ENCODE measurements around the gene MLXIP.

The MLXIP gene

GRCh38 chr12:122089077-122089476 is 10.5 kb downstream of the MLXIP start:
- Histone ChIP-seq H3K27ac (no peak overlapping the region), H3K4me3 (ENCODE audit: low read depth, low read length) (no peak overlapping the region), H3K9me3 (ENCODE audit: severe bottlenecking) (no peaks in the 10 kb centered on the region), H3K27me3 (ENCODE audit: insufficient read depth, low read depth, severe bottlenecking) (peaks cover 7% of the 10 kb centered on the region), H3K36me3 (no peaks in the 10 kb centered on the region; the same call in 1 of the 2 replicates)
- DNase-seq: no peak
- no peak for TF ChIP-seq CTCF (IDR thresholded peaks at IDR 0.05; ENCODE audit: low read depth, low read length)

GRCh38 chr12:122090759-122091515 is 12.4 kb downstream of the MLXIP start:
- peaks cover 2% of the 10 kb centered on the region for H3K9me3 ChIP-seq (ENCODE audit: severe bottlenecking)
- H3K4me3 ChIP-seq (ENCODE audit: low read depth, low read length): no peak overlapping the region
- H3K27ac ChIP-seq: no peak overlapping the region
- H3K27me3 ChIP-seq (ENCODE audit: insufficient read depth, low read depth, severe bottlenecking): peaks cover 7% of the 10 kb centered on the region
- H3K36me3 ChIP-seq: no peaks in the 10 kb centered on the region; the same call in 1 of the 2 replicates
- no peak for TF ChIP-seq CTCF (IDR thresholded peaks at IDR 0.05; ENCODE audit: low read depth, low read length)
- no peak for DNase-seq

DNA sequence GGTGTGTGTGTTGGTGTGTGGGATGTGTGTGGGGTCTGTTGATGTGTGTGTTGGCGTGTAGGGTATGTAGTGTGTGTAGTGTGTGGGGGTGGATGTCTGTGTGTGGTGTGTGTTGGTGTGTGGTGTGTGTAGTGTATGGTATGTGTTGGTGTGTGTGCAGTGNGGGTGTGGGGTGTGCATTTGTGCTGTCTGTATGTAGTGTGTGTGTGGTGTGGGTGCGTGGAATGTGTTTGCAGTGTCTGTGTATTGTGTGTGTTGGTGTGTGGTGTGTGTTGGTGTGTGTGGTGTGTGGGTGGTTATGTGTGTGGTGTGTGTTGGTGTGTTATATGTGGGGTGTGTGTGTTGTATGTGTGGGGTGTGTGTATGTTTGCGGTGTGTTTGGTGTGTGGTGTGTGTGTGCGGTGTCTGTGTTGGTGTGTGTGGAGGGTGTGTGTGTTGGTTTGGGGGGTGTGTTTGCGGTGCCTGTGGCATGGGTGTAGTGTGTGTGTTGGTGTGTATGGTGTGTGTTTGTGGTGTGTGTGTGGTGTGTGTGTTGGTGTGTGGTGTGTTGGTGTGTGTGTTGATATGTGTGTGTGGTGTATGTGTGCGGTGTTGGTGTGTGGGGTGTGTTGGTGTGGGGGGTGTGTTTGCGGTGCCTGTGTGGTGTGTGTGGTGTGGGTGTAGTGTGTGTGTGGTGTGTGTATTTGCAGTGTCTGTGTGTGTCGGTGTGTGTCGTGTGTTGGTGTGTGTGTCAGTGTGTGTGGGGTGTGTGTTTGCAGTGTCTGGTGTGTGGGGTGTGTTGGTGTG is 14.7 kb downstream of the MLXIP start:
- Histone ChIP-seq H3K4me3 (ENCODE audit: low read depth, low read length) (no peak overlapping the region), H3K9me3 (ENCODE audit: severe bottlenecking) (peaks cover 2% of the 10 kb centered on the region), H3K27me3 (ENCODE audit: insufficient read depth, low read depth, severe bottlenecking) (no peaks in the 10 kb centered on the region), H3K27ac (no peak overlapping the region), H3K36me3 (no peaks in the 10 kb centered on the region; the same call in 1 of the 2 replicates)
- TF ChIP-seq CTCF (IDR thresholded peaks at IDR 0.05; ENCODE audit: low read depth, low read length): no peak
- no peak for DNase-seq

GRCh38 chr12:122094137-122094734 is 15.7 kb downstream of the MLXIP start:
- Histone ChIP-seq H3K36me3 (no peaks in the 10 kb centered on the region; the same call in 1 of the 2 replicates), H3K4me3 (ENCODE audit: low read depth, low read length) (no peak overlapping the region), H3K9me3 (ENCODE audit: severe bottlenecking) (peaks cover 2% of the 10 kb centered on the region), H3K27me3 (ENCODE audit: insufficient read depth, low read depth, severe bottlenecking) (no peaks in the 10 kb centered on the region), H3K27ac (no peak overlapping the region)
- no peak for DNase-seq
- TF ChIP-seq CTCF (IDR thresholded peaks at IDR 0.05; ENCODE audit: low read depth, low read length): no peak

GRCh38 chr12:122094735-122095631 is 16.4 kb downstream of the MLXIP start:
- H3K27me3 ChIP-seq (ENCODE audit: insufficient read depth, low read depth, severe bottlenecking): no peaks in the 10 kb centered on the region
- no peak for TF ChIP-seq CTCF (IDR thresholded peaks at IDR 0.05; ENCODE audit: low read depth, low read length)
- no peaks in the 10 kb centered on the region for H3K36me3 ChIP-seq
- no peak overlapping the region for H3K4me3 ChIP-seq (ENCODE audit: low read depth, low read length)
- no peak for DNase-seq
- H3K27ac ChIP-seq: no peak overlapping the region
- peaks cover 2% of the 10 kb centered on the region for H3K9me3 ChIP-seq (ENCODE audit: severe bottlenecking)
